ENCODE measurements around the gene LRRC26. TPM values are rescaled to one million over a fixed set of nuclear protein-coding genes. Genes with fewer than 3 reads are reported as not detected.

Gene LRRC26
- total RNA-seq, 1 experiment from 2014 or later, result 0.52 TPM

DNA sequence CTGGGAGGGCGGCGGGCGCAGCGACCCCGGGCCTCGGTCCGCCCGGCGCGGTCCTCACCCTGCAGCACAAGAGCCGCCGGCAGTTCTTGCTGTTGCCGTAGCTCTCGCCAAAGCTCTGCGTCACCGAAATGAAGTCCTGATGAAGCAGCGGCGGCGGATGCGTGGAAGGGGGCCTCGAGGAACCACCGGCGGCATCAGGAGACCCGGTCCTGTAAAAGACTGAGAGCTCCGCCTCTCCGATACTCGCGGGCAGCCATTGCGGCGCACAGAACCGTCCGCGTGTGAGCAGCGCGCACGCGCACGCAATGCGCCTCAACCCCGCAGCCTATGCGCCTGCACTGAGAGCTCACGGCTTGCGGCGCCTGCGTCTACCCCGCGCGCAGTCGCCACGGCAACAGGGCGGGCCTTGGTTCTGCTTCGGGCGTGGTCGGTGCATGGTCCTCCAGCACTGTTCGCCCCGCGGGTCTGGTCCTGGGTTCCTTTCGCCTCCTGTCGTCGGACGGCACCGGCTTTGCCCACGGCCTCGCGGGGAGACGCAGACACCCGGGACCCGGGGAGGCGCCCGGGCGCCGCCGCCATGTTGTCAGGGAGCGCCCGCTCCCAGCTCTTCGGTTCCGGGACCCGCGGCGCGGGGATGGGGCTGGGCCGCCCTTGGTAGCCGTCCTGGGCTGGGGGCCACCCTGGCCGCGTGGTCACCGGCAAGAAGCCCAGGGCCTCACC, 40.2 kb downstream of the LRRC26 start:
- H3K4me1 Mint-ChIP-seq (ENCODE audit: low read depth, unreplicated experiment), result peaks cover 22% of the 10 kb centered on the region
- no peaks in the 10 kb centered on the region for H3K9me3 Mint-ChIP-seq (ENCODE audit: low read depth, unreplicated experiment)
- DNase-seq, result peak; percentile 83
- CTCF ChIA-PET, result interaction anchor here (0.6 to 1.1 kb wide), 5 partner anchors 40 to 339 kb away, joined by 3 to 8 read pairs (median 4); partner anchors contain the start of gene RNF224
- peaks cover 34% of the 10 kb centered on the region for H3K36me3 Mint-ChIP-seq (ENCODE audit: insufficient read depth, unreplicated experiment)
- TF ChIP-seq, protein P1, sequence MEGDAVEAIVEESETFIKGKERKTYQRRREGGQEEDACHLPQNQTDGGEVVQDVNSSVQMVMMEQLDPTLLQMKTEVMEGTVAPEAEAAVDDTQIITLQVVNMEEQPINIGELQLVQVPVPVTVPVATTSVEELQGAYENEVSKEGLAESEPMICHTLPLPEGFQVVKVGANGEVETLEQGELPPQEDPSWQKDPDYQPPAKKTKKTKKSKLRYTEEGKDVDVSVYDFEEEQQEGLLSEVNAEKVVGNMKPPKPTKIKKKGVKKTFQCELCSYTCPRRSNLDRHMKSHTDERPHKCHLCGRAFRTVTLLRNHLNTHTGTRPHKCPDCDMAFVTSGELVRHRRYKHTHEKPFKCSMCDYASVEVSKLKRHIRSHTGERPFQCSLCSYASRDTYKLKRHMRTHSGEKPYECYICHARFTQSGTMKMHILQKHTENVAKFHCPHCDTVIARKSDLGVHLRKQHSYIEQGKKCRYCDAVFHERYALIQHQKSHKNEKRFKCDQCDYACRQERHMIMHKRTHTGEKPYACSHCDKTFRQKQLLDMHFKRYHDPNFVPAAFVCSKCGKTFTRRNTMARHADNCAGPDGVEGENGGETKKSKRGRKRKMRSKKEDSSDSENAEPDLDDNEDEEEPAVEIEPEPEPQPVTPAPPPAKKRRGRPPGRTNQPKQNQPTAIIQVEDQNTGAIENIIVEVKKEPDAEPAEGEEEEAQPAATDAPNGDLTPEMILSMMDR (IDR thresholded peaks at IDR 0.05; ENCODE audit: unreplicated experiment), result no peak
- no peaks in the 10 kb centered on the region for H3K27me3 Mint-ChIP-seq (ENCODE audit: unreplicated experiment)
- no peak overlapping the region for H3K27ac Mint-ChIP-seq (ENCODE audit: unreplicated experiment)
- H3K4me3 Mint-ChIP-seq (ENCODE audit: low read depth, unreplicated experiment), result peak overlapping the region; percentile 90
- intact Hi-C loops (cut with micrococcal nuclease; ENCODE audit: unreplicated experiment), result no loop called here
- no TSS peak for BruUV-seq (replicated peaks)

DNA sequence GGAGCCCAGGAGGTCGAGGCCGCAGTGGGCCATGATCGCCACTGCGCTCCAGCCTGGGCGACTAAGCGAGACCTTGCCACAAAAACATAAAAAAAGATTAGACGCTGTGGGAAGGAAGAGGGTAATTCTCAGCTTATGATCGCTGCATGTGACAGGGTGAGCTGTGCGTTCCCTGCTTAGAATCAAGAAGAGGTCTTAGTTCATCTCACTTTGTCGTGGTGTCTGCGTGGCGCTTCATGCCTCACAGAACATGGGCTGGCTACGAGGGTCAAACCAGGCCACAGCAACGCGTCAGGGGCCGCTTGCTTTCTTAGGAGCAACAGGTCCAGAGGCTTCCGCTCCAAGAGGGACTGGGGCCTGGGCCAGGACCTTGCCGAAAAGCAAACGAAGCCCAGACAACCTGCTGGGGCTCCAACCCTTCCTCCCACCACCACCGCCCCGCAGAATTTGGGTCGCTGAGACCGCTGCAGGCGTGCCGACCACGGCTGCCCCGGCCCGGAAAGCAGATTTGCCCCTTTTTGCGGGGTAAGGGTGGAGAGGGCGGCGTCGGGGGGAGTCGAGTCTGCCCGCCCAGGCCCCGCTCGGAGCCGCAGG, 40.9 kb downstream of the LRRC26 start:
- Mint-ChIP-seq H3K4me1 (ENCODE audit: low read depth, unreplicated experiment) (peaks cover 22% of the 10 kb centered on the region), H3K27ac (ENCODE audit: unreplicated experiment) (peak overlapping the region; percentile 81), H3K27me3 (ENCODE audit: unreplicated experiment) (no peaks in the 10 kb centered on the region), H3K4me3 (ENCODE audit: low read depth, unreplicated experiment) (peak overlapping the region; percentile 90), H3K36me3 (ENCODE audit: insufficient read depth, unreplicated experiment) (peaks cover 34% of the 10 kb centered on the region), H3K9me3 (ENCODE audit: low read depth, unreplicated experiment) (no peaks in the 10 kb centered on the region)
- CTCF ChIA-PET, result interaction anchor here (0.6 to 1.1 kb wide), 5 partner anchors 28 to 108 kb away, joined by 3 to 8 read pairs (median 4); partner anchors contain the start of gene RNF224
- TF ChIP-seq, protein P1 (IDR thresholded peaks at IDR 0.05; ENCODE audit: unreplicated experiment), result no peak
- intact Hi-C loops (cut with micrococcal nuclease; ENCODE audit: unreplicated experiment), result no loop called here
- BruUV-seq (replicated peaks), result no TSS peak
- peak; percentile 16 for DNase-seq

DNA sequence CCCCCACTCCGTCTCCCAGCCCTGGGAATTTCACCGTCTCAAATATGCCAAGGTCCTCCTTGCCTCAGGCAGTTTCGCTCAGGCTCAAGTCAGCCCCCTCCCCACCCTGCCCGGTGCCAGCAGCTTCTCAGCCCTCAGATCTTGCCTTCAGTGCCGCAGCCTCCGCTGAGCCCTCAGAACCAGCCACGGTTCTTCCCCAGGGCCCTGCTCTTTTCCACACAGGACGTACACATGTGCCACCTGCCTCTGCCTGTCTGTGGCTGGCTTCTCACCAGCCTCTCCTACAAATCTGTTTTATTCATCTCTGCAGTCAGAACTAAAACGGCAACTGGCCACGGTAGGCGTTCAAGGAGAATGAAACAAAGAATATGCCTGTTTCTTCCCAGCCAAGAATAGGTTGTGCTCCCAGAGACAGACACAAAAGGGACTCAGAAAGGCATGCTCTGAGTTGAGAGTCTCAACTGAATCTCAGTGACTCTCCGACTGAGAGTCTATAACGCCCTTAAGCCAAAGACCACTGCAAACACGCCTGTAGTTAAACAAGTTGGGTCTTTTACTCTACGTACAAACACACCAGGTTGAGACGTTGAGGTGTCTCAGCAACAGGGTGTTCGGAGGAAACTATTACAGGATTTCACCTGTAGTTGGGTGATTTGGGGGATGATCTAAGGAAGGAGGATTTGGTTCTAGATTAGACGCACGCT, 41.5 kb downstream of the LRRC26 start:
- TF ChIP-seq, protein P1 (IDR thresholded peaks at IDR 0.05; ENCODE audit: unreplicated experiment), result no peak
- Mint-ChIP-seq H3K36me3 (ENCODE audit: insufficient read depth, unreplicated experiment) (peaks cover 34% of the 10 kb centered on the region), H3K4me1 (ENCODE audit: low read depth, unreplicated experiment) (peaks cover 22% of the 10 kb centered on the region), H3K27ac (ENCODE audit: unreplicated experiment) (peak overlapping the region; percentile 81), H3K27me3 (ENCODE audit: unreplicated experiment) (no peaks in the 10 kb centered on the region), H3K4me3 (ENCODE audit: low read depth, unreplicated experiment) (peak overlapping the region; percentile 90), H3K9me3 (ENCODE audit: low read depth, unreplicated experiment) (no peaks in the 10 kb centered on the region)
- intact Hi-C loops (cut with micrococcal nuclease; ENCODE audit: unreplicated experiment), result no loop called here
- DNase-seq, result no peak
- TSS peak; percentile 39 for BruUV-seq (replicated peaks)
- CTCF ChIA-PET, result interaction anchor here (0.6 to 0.7 kb wide), 2 partner anchors 28 to 281 kb away, joined by 5 to 8 read pairs; no protein-coding TSS in a partner anchor

DNA sequence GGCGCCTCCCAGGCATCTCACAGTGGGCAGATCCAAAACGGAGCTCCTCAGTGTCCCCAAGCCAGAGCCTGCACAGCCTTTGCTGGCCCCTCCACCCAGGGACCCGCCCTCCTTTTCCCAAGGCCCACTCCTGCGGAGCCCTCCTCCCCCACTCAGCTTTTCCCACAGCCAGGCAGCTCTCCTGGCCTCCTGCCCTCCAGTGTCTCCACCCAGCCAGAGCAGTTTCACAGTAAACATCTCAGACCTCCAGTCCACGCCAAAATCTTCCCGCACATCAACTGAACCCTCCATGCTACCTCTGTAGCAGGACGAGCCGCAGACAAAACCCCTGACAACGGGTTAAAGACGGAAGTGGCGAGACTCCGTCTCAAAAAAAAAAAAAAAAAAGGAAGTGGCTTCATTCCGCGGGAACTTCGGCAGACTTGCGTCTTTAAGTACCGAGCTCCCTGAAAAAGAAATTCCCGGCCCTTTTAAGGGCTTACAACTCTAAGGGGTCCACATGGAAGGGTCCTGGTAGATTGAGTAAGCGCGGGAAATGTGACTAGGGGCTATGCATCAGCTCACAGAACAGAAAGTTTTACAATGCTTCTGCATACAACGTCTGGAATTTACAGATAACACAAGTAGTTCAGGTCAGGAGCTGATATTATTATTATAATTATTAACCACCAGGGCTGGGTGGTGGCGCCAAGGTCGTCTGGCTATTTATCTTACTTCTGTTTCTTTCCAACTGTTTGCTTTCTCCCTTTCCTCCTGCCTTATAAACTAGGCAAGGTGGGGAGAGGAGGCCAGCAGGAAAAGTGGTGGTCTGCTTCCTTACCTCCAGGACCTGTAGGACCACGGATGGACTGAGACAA, 42.3 kb downstream of the LRRC26 start:
- intact Hi-C loops (cut with micrococcal nuclease; ENCODE audit: unreplicated experiment), result no loop called here
- H3K27me3 Mint-ChIP-seq (ENCODE audit: unreplicated experiment), result no peaks in the 10 kb centered on the region
- H3K36me3 Mint-ChIP-seq (ENCODE audit: insufficient read depth, unreplicated experiment), result peaks cover 34% of the 10 kb centered on the region
- DNase-seq, result peak; percentile 3
- CTCF ChIA-PET, result interaction anchor here (0.7 to 1.3 kb wide), 3 partner anchors 49 to 282 kb away, joined by 3 to 8 read pairs (median 5); partner anchors contain the start of gene RNF224
- H3K9me3 Mint-ChIP-seq (ENCODE audit: low read depth, unreplicated experiment), result no peaks in the 10 kb centered on the region
- H3K27ac Mint-ChIP-seq (ENCODE audit: unreplicated experiment), result peak overlapping the region; percentile 81
- H3K4me3 Mint-ChIP-seq (ENCODE audit: low read depth, unreplicated experiment), result peak overlapping the region; percentile 90
- TF ChIP-seq, protein P1 (IDR thresholded peaks at IDR 0.05; ENCODE audit: unreplicated experiment), result no peak
- no TSS peak for BruUV-seq (replicated peaks)
- peaks cover 24% of the 10 kb centered on the region for H3K4me1 Mint-ChIP-seq (ENCODE audit: low read depth, unreplicated experiment)
